ENCODE data around the gene SLC18A2.
"Not testable (repeated sequence)": the region's sequence is repeated elsewhere in the genome, so short reads cannot be mapped to it uniquely, and the experiment has no call there.

DNA sequence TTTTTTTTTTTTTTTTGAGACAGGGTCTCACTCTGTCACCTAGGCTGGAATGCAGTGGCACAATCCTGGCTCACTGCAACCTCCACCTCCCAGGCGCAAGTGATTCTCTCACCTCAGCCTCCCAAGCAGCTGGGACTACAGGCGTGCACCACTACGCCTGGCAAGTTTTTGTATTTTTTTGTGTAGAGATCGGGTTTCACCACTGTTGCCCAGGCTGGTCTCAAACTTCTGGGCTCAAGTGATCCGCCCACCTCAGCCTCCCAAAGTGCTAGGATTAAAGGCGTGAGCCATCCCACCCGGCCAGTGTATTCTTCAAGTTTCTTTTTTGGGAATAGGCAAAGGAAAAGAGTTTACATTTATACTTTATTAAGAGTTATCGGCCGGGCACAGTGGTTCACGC is 50.0 kb downstream of the SLC18A2 start:
- TF ChIP-seq, protein P1, sequence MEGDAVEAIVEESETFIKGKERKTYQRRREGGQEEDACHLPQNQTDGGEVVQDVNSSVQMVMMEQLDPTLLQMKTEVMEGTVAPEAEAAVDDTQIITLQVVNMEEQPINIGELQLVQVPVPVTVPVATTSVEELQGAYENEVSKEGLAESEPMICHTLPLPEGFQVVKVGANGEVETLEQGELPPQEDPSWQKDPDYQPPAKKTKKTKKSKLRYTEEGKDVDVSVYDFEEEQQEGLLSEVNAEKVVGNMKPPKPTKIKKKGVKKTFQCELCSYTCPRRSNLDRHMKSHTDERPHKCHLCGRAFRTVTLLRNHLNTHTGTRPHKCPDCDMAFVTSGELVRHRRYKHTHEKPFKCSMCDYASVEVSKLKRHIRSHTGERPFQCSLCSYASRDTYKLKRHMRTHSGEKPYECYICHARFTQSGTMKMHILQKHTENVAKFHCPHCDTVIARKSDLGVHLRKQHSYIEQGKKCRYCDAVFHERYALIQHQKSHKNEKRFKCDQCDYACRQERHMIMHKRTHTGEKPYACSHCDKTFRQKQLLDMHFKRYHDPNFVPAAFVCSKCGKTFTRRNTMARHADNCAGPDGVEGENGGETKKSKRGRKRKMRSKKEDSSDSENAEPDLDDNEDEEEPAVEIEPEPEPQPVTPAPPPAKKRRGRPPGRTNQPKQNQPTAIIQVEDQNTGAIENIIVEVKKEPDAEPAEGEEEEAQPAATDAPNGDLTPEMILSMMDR (IDR thresholded peaks at IDR 0.05), result not testable (repeated sequence)
- TF ChIP-seq POLR2AphosphoS5 (IDR thresholded peaks at IDR 0.05); POLR2A (IDR thresholded peaks at IDR 0.05); EP300 (IDR thresholded peaks at IDR 0.05; ENCODE audit: low read depth): not testable (repeated sequence)

Data from transverse colon (tissue), 4 donors.